GM12801 (cell line): ENCODE data around the gene SUPV3L1.

ENCODE experiments used
- TF ChIP-seq, protein P1 (sequence below): IDR thresholded peaks from one replicate; pipeline ENCODE4 v1.5.1; 2011; ENCODE audit warnings: control low read depth; ENCODE audit not compliant: insufficient read length; ENCODE audit errors: extremely low read depth

SUPV3L1 gene

DNA sequence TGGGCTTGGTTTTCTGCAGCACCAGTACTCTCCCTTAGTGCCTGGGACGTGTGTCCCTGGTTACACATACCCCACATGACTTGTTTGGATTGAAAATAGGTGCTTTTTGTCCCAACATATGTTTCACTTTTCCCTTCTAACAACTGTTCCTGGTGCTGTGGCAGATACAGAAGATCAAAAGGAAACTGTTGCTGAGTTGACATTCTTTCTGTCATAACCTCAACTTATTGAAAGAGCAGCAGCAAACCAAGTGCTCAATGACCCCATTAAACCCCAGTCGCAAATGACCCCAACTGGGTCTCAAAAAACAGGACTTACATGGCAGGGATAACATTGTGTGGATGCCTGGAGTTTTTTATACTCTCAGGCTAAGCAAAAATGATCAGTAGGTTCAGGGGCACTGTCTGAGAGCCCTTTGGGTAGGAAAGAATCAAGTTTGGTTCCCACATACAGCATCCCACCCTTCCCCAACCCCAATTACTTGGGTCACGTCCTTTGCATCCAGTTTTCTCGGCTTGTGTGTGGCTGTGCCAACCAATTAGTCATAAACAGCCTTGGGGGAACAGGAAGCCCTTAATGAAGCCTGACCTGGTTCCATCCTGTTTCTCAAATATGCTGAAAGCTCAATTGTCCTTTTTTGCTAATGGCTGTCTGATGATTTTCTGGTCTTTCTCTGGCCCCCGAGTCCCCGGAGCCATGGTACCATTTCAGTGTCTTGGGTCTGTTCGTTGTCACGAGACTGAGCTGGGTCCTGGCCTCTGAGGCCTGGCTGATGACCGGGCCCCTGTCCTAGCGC lies 45.0 kb downstream of the SUPV3L1 start:
- TF ChIP-seq, protein P1, sequence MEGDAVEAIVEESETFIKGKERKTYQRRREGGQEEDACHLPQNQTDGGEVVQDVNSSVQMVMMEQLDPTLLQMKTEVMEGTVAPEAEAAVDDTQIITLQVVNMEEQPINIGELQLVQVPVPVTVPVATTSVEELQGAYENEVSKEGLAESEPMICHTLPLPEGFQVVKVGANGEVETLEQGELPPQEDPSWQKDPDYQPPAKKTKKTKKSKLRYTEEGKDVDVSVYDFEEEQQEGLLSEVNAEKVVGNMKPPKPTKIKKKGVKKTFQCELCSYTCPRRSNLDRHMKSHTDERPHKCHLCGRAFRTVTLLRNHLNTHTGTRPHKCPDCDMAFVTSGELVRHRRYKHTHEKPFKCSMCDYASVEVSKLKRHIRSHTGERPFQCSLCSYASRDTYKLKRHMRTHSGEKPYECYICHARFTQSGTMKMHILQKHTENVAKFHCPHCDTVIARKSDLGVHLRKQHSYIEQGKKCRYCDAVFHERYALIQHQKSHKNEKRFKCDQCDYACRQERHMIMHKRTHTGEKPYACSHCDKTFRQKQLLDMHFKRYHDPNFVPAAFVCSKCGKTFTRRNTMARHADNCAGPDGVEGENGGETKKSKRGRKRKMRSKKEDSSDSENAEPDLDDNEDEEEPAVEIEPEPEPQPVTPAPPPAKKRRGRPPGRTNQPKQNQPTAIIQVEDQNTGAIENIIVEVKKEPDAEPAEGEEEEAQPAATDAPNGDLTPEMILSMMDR: no peak

DNA sequence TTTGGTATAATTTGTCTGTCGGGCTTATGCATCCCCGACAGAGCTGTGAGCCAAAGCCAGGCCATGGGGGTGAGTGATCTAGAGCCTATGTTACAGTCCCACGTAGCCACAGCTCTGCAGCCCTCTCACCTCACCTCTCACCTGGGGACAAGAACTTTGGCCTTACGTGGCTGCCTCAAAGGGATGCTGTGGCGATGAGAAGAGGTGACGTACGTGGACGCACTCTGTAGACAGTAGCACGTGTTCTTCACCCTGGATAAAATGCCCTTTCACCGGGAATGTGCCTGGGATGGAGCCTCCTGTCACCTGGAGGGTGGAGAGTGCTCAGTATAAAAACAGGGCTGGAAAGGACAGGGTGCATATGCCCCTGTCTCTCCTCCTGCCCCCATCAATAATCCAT lies 45.6 kb downstream of the SUPV3L1 start:
- TF ChIP-seq, protein P1: no peak

DNA sequence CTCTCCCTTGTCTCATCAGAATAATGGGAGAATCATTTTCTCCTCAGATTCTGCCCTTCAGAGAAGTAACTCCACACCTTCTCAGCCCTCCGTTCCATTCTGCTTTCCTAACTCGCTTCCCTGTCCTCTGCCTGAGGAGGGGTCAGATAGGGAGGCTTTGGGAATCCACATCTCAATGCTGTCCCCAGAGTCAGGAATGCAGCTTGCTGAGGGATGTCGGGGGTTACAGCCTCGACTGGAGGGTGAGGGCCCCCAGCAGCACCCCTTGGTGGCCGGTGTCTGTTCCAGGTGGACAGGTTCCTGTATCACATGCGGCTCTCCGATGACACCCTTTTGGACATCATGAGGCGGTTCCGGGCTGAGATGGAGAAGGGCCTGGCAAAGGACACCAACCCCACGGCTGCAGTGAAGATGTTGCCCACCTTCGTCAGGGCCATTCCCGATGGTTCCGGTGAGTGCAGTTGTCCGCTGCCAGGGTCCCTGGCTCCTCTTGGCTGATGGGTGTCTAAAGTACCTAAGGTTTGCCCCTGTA lies 47.0 kb downstream of the SUPV3L1 start:
- TF ChIP-seq, protein P1: no peak

DNA sequence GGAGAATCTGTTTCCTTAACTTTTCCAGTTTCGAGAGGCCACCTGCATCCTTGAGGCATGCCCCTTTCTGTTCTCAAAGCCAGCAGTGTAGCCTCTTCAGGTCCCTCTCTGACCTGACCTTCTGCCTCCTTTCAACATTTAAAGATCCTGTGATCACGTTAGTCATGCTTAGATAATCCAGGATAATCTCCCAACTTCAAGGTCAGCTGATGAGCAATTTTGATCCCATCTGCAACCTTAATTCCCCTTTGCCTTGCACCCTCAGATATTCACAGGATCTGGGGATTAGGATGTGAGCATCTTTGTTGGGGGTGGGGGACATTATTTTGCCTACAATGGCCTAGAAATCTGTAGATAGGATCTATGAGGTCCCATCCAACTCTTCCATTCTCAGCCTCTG lies 48.1 kb downstream of the SUPV3L1 start:
- TF ChIP-seq, protein P1: no peak

DNA sequence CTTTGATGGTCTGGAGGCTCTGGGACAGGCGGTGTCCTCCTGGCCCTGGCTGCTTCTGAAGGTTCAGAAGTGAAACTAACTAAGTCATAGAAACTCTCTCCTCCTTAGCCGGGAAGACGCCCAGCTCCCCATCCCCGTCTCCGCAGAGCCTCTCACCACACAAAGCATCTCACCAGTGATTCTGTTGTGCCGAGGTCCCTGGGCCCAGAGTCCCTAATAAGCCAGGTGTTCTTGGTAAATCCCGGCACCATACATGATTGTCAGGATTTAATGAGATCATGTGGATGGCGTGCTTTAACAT lies 49.5 kb downstream of the SUPV3L1 start:
- TF ChIP-seq, protein P1: no peak

DNA sequence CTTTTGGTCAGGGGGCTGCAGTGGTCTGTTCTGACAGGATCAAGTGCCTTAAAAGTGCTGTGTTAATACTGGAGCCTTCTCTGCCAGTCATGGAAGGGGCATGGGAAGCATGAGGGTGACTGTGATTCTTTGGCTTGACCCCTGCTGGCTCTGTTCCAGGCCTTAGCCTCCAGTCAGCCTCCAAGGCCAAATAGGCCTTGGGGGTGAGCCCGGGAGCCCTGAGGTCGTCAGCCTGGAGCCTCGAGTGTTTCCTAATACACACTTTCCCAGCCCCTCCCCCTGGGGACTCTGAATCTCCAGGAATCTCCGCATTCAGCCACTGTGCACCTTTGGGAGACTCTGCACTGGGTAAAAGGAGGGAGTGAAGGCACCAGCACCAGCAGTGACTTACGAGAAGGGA lies 50.1 kb downstream of the SUPV3L1 start:
- TF ChIP-seq, protein P1: no peak

DNA sequence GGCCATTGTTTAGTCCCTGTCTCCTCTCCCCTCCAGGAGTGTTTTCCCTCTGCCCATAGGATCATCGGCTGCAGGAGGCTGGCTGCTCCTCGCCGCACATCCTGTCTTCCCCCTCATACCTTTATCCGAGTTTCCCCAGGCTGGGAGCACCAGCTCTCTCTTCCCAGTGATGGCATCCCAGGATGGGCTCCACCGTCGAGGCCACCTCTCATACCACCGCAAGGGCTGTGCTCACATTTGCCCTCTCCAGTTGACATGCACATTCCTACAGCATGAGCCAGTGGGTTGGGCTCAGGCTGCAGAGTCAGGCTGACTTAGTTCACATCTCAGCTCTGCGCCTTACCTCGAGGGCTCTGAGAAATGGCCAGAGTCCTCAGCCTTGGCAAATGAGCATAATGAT lies 52.2 kb downstream of the SUPV3L1 start:
- TF ChIP-seq, protein P1: no peak
